ENCODE data around the gene NGDN. TPM values are rescaled to one million over a fixed set of nuclear protein-coding genes. Genes with fewer than 3 reads are reported as not detected.
"Not testable (repeated sequence)": the region's sequence is repeated elsewhere in the genome, so short reads cannot be mapped to it uniquely, and the experiment has no call there.

The NGDN gene
- total RNA-seq, 1 donor from 2014 or later, result 23.2 TPM

DNA sequence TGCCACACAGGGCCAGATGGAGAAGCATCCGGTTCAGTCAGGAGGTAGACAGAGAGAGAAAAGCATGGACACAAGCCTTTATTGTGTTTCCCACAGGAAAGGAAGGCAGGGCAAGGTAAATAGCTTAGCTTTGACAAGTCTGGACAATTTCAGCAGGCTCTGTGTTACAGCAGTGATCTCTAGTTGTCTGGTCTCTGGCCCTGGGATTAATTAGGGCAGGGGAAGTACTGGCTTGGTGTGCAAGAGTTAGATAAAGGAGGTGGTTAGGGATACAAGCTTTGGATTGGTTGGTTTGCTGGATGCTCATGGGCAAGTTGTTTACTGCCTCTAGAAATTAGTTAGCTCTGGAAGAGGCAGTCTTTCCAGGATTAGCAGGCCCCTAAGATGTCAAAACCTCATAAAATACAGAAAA, 15.1 kb upstream of the NGDN start:
- H3K36me3 Mint-ChIP-seq (ENCODE audit: low read depth), result no peaks in the 10 kb centered on the region

DNA sequence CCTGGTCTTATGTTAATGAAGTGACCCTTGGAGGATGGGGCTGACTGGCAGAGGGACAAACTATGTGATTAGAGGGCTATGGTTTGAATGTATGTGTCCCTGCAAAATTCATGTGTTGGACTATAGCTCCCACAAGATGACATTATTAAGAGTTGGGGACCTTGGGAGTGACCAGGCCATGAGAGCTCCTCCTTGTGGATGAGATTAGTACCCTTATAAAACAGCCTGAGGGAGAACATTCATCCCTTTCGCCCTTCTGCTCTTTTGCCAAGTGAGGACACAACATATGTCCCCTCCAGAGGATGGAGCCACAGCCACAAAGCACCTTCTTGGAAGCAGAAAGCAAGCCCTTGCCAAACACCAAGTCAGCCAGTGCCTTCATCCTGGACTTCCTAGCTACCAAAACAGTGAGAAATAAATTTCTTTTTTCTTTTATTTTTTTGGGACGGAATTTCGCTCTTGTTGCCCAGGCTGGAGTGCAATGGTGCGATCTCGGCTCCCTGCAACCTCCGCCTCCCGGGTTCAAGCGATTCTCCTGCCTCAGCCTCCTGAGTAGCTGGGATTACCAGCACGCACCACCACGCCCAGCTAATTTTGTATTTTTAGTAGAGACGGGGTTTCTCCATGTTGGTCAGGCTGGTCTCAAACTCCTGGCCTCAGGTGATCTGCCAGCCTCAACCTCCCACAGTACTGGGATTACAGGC, 12.5 kb upstream of the NGDN start:
- peaks cover 40% of the 10 kb centered on the region for H3K27me3 Mint-ChIP-seq (ENCODE audit: low read depth)
- H3K4me3 Mint-ChIP-seq (ENCODE audit: unreplicated experiment); H3K4me1 Mint-ChIP-seq (ENCODE audit: low read depth); H3K36me3 Mint-ChIP-seq (ENCODE audit: low read depth); H3K9me3 Mint-ChIP-seq (ENCODE audit: low read depth); H3K27ac Mint-ChIP-seq (ENCODE audit: unreplicated experiment); DNase-seq (ENCODE audit: low spot score): not testable (repeated sequence)
- TF ChIP-seq, protein P1, sequence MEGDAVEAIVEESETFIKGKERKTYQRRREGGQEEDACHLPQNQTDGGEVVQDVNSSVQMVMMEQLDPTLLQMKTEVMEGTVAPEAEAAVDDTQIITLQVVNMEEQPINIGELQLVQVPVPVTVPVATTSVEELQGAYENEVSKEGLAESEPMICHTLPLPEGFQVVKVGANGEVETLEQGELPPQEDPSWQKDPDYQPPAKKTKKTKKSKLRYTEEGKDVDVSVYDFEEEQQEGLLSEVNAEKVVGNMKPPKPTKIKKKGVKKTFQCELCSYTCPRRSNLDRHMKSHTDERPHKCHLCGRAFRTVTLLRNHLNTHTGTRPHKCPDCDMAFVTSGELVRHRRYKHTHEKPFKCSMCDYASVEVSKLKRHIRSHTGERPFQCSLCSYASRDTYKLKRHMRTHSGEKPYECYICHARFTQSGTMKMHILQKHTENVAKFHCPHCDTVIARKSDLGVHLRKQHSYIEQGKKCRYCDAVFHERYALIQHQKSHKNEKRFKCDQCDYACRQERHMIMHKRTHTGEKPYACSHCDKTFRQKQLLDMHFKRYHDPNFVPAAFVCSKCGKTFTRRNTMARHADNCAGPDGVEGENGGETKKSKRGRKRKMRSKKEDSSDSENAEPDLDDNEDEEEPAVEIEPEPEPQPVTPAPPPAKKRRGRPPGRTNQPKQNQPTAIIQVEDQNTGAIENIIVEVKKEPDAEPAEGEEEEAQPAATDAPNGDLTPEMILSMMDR (IDR thresholded peaks at IDR 0.05), result peak; percentile 56

More for the DNA sequence above, 15.1 kb upstream of the NGDN start:
- H3K9me3 Mint-ChIP-seq (ENCODE audit: low read depth), result no peaks in the 10 kb centered on the region
- H3K27ac Mint-ChIP-seq (ENCODE audit: unreplicated experiment), result no peak overlapping the region
- TF ChIP-seq, protein P1 (IDR thresholded peaks at IDR 0.05), result no peak
- H3K4me1 Mint-ChIP-seq (ENCODE audit: low read depth), result no peaks in the 10 kb centered on the region
- no peak for DNase-seq (ENCODE audit: low spot score)
- H3K27me3 Mint-ChIP-seq (ENCODE audit: low read depth), result peaks cover 41% of the 10 kb centered on the region
- no peak overlapping the region for H3K4me3 Mint-ChIP-seq (ENCODE audit: unreplicated experiment)

DNA sequence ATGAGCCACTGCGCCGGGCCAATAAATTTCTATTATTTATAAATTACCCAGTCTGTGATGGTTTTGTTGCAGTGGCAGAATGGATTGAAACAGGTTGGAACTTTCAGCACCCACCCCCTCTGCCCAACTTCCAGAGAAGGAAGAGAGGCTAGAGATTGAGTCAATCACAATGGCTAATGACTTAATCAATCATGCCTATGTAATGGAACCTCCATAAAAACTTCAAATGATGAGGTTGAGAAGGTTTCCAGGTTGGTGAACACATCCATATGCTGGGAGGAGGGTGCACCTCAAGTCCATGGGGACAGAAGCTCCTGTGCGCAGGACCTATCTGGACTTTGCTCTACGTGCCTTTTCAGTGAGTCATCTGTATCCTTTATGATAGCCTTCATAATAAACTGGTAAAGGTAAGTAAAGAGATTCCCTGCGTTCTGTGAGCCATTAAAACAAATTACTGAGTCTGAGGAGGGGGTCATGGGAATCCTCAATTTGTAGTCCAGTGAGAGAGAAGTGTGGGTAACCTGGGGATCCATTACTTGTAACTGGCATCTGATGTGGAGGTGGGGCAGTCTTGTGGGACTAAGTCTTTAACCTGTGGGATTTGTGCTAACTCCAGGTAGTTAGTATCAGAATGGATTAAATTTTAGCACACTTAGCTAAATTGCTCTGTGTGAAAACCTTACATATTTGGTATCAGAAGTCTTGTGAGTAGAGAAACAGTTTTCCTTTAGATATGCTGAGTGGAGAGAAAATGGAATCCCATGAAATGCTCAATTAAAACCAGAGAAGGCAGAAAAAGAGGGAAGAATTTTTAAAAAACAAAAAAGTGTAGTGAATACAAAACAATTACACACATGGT, 11.7 kb upstream of the NGDN start:
- Mint-ChIP-seq H3K4me3 (ENCODE audit: unreplicated experiment) (no peak overlapping the region), H3K27ac (ENCODE audit: unreplicated experiment) (no peak overlapping the region), H3K9me3 (ENCODE audit: low read depth) (peaks cover 2% of the 10 kb centered on the region), H3K27me3 (ENCODE audit: low read depth) (peaks cover 40% of the 10 kb centered on the region), H3K36me3 (ENCODE audit: low read depth) (no peaks in the 10 kb centered on the region), H3K4me1 (ENCODE audit: low read depth) (no peaks in the 10 kb centered on the region)
- TF ChIP-seq, protein P1 (IDR thresholded peaks at IDR 0.05), result no peak
- no peak for DNase-seq (ENCODE audit: low spot score)

DNA sequence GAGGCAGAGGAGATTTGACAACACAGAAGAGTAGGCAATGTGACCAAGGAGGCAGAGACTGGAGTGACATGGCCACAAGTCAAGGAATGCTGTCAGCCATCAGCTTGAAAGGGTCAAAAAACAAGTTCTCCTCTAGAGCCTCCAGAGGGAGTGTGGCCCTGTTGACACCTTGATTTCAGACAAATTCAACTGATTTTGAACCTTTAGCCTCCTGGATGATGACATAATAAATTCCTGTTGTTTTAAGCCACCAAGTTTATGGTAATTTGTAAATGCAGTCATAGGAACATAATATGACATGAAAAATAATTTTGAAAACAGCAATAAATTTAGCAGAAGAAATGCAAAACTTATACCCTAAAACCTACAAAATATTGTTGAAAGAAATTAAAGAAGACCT, 8.5 kb upstream of the NGDN start:
- DNase-seq (ENCODE audit: low spot score), result no peak
- TF ChIP-seq, protein P1 (IDR thresholded peaks at IDR 0.05), result no peak
- H3K27ac Mint-ChIP-seq (ENCODE audit: unreplicated experiment), result no peak overlapping the region

DNA sequence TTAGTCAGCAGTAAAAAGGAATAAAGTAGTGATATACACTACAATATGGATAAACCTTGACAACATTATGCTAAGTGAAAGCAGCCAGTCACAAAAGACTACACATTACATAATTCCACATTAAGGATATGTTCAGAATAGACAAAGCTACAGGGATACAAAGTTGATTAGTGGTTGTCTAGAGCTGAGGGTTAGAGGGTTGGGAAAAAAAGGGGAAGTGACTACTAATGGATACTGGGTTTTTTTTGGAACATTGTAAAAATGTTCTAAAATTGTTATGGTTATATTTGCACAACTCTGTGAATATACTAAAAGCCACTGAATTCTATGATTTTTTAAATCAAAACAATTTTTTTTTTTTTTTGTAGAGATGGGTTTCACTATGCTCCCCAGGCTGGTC, 4.8 kb upstream of the NGDN start:
- DNase-seq (ENCODE audit: low spot score), result no peak
- Mint-ChIP-seq H3K36me3 (ENCODE audit: low read depth) (no peaks in the 10 kb centered on the region), H3K4me1 (ENCODE audit: low read depth) (no peaks in the 10 kb centered on the region), H3K27me3 (ENCODE audit: low read depth) (peaks cover 11% of the 10 kb centered on the region), H3K9me3 (ENCODE audit: low read depth) (peaks cover 2% of the 10 kb centered on the region), H3K4me3 (ENCODE audit: unreplicated experiment) (no peak overlapping the region), H3K27ac (ENCODE audit: unreplicated experiment) (no peak overlapping the region)
- TF ChIP-seq, protein P1 (IDR thresholded peaks at IDR 0.05), result no peak

More for the DNA sequence above, 8.5 kb upstream of the NGDN start:
- Mint-ChIP-seq H3K4me1 (ENCODE audit: low read depth) (no peaks in the 10 kb centered on the region), H3K27me3 (ENCODE audit: low read depth) (peaks cover 23% of the 10 kb centered on the region), H3K9me3 (ENCODE audit: low read depth) (peaks cover 2% of the 10 kb centered on the region), H3K4me3 (ENCODE audit: unreplicated experiment) (no peak overlapping the region), H3K36me3 (ENCODE audit: low read depth) (no peaks in the 10 kb centered on the region)
